Stimulated activated CD8-positive, alpha-beta memory T cell treated with anti-CD3 and anti-CD28 coated beads, Interleukin-4, amount 100 ng/mL, for 24 hours (primary cell): ENCODE data around the gene BACE2.

Experiments used
- DNase-seq: peaks from one replicate; pipeline ENCODE4 v3.0.0-alpha.2; 2020; ENCODE audit warnings: low read depth

The BACE2 gene

GRCh38 chr21:41321908-41322495, 154.0 kb downstream of the BACE2 start:
- no peak for DNase-seq

GRCh38 chr21:41322496-41323382, 154.8 kb downstream of the BACE2 start:
- DNase-seq: no peak

GRCh38 chr21:41325138-41325912, 157.4 kb downstream of the BACE2 start:
- no peak for DNase-seq

- no peak for DNase-seq
Observed at GRCh38 chr21:41326414-41327080, 158.6 kb downstream of the BACE2 start.

GRCh38 chr21:41327753-41328152, 159.8 kb downstream of the BACE2 start:
- DNase-seq: no peak

GRCh38 chr21:41328660-41329607, 161.0 kb downstream of the BACE2 start:
- DNase-seq: no peak
